ENCODE data around the gene WBP2.

WBP2 gene

GRCh38 chr17:75875940-75876189 is 20.7 kb upstream of the WBP2 start:
- TF ChIP-seq POLR2AphosphoS5 (IDR thresholded peaks at IDR 0.05; ENCODE audit: low read depth, low read length) (no peak), TAF1 (IDR thresholded peaks at IDR 0.05; ENCODE audit: borderline replicate concordance, insufficient read depth, low read length) (no peak), FOXP2 (optimal IDR thresholded peaks at IDR 0.05; ENCODE audit: borderline replicate concordance, extremely low read depth, extremely low read length, insufficient read depth) (no peak), REST (IDR thresholded peaks at IDR 0.05; ENCODE audit: insufficient read depth in 1 of 2, low read depth in 2 of 2, low read length in 2 of 2) (no peak), SIN3A (IDR thresholded peaks at IDR 0.05; ENCODE audit: borderline replicate concordance, insufficient read depth, low read length) (no peak)

GRCh38 chr17:75875182-75875939 is 20.2 kb upstream of the WBP2 start:
- TF ChIP-seq POLR2AphosphoS5 (IDR thresholded peaks at IDR 0.05; ENCODE audit: low read depth, low read length) (no peak), REST (IDR thresholded peaks at IDR 0.05; ENCODE audit: insufficient read depth in 1 of 2, low read depth in 2 of 2, low read length in 2 of 2) (no peak), SIN3A (IDR thresholded peaks at IDR 0.05; ENCODE audit: borderline replicate concordance, insufficient read depth, low read length) (no peak), TAF1 (IDR thresholded peaks at IDR 0.05; ENCODE audit: borderline replicate concordance, insufficient read depth, low read length) (no peak), FOXP2 (optimal IDR thresholded peaks at IDR 0.05; ENCODE audit: borderline replicate concordance, extremely low read depth, extremely low read length, insufficient read depth) (no peak)

- TF ChIP-seq POLR2AphosphoS5 (IDR thresholded peaks at IDR 0.05; ENCODE audit: low read depth, low read length) (no peak), REST (IDR thresholded peaks at IDR 0.05; ENCODE audit: insufficient read depth in 1 of 2, low read depth in 2 of 2, low read length in 2 of 2) (peak; percentile 14 to 77; a peak in 2 of 4 replicates)
Observed at GRCh38 chr17:75874323-75875181, 19.4 kb upstream of the WBP2 start.

- TF ChIP-seq REST (IDR thresholded peaks at IDR 0.05; ENCODE audit: insufficient read depth in 1 of 2, low read depth in 2 of 2, low read length in 2 of 2) (no peak), TAF1 (IDR thresholded peaks at IDR 0.05; ENCODE audit: borderline replicate concordance, insufficient read depth, low read length) (no peak), FOXP2 (optimal IDR thresholded peaks at IDR 0.05; ENCODE audit: borderline replicate concordance, extremely low read depth, extremely low read length, insufficient read depth) (no peak), POLR2AphosphoS5 (IDR thresholded peaks at IDR 0.05; ENCODE audit: low read depth, low read length) (no peak), SIN3A (IDR thresholded peaks at IDR 0.05; ENCODE audit: borderline replicate concordance, insufficient read depth, low read length) (no peak)
Observed at GRCh38 chr17:75873587-75874322, 18.6 kb upstream of the WBP2 start.
